Measurements from ENCODE around the gene OCA2. TPM values are rescaled to one million over a fixed set of nuclear protein-coding genes. Genes with fewer than 3 reads are reported as not detected.

The OCA2 gene
- total and polyA plus RNA-seq, 2 of the 8 experiments (the other 6 are each of a cell fraction or from before 2014, with no cell fraction given), result 0.20 TPM

- no peaks in the 10 kb centered on the region for H3K23me2 ChIP-seq (ENCODE audit: low read depth, low read length)
- no peaks in the 10 kb centered on the region for H3K36me3 ChIP-seq (ENCODE audit: control insufficient read depth in 2 of 4, insufficient read depth in 4 of 4, low read length in 3 of 4)
- no peaks in the 10 kb centered on the region; a peak in 1 of 4 replicates for H3K9me3 ChIP-seq (ENCODE audit: insufficient read depth in 2 of 2, low read depth in 1 of 2, low read length in 1 of 2)
- H3K9ac ChIP-seq (replicated peaks in 1 of 4; ENCODE audit: extremely low read depth in 1 of 4, low read depth in 3 of 4, low read length in 3 of 4), result no peak overlapping the region
- H2BK12ac ChIP-seq (ENCODE audit: low read depth, low read length), result no peak overlapping the region
- H4K91ac ChIP-seq (replicated peaks; ENCODE audit: insufficient read length, low read length), result no peak overlapping the region
- H3K4ac ChIP-seq (replicated peaks; ENCODE audit: insufficient read length, low read depth, low read length), result no peak overlapping the region
- no peaks in the 10 kb centered on the region for H3K27me3 ChIP-seq (replicated peaks in 1 of 4; ENCODE audit: control insufficient read depth in 3 of 4, extremely low read depth in 1 of 4, insufficient read depth in 3 of 4, low read length in 3 of 4)
- H4K8ac ChIP-seq (ENCODE audit: extremely low read depth, insufficient read depth, low read length), result no peak overlapping the region
- no peak overlapping the region for H3K4me3 ChIP-seq (ENCODE audit: extremely low read depth in 1 of 4, insufficient read depth in 2 of 4, low read depth in 3 of 4, low read length in 4 of 4)
- H3K79me1 ChIP-seq (ENCODE audit: low read depth, low read length), result no peaks in the 10 kb centered on the region
- POLR2A ChIA-PET (ENCODE audit: partially characterized antibody), result no interaction called here
- no peaks in the 10 kb centered on the region for H4K20me1 ChIP-seq (replicated peaks in 1 of 2; ENCODE audit: control insufficient read depth in 1 of 2, insufficient read depth in 2 of 2, low read length in 2 of 2)
- no peak overlapping the region for H2AFZ ChIP-seq (ENCODE audit: low read length)
- no peak overlapping the region for H3K14ac ChIP-seq (ENCODE audit: insufficient read length)
- no peaks in the 10 kb centered on the region for H3K4me1 ChIP-seq (replicated peaks in 1 of 4; ENCODE audit: control insufficient read depth in 3 of 4, insufficient read depth in 4 of 4, low read length in 3 of 4)
- FAIRE-seq (no peak), DNase-seq (ENCODE audit: low read depth in 1 of 2, low spot score in 2 of 2) (no peak)
- no peak overlapping the region for H3K27ac ChIP-seq (ENCODE audit: low read depth, low read length)
- H3K23ac ChIP-seq (ENCODE audit: insufficient read length), result no peak overlapping the region
- 89% methylated on average over 13 of the region's 13 CpGs; no CpG with 5 or more reads in 1 of the 2 experiments for WGBS, 2 experiments (ENCODE audit: extremely low coverage in 1 of 2, insufficient coverage in 1 of 2, insufficient read length in 1 of 2, insufficient replicate concordance in 2 of 2, low coverage in 1 of 2, low lambda C conversion rate in 2 of 2, missing lambda C conversion rate in 1 of 2)
- no peak overlapping the region for H3K18ac ChIP-seq (ENCODE audit: extremely low read depth, low read length)
- no peak overlapping the region for H4K5ac ChIP-seq (ENCODE audit: insufficient read length, low read depth, low read length)
- H3K56ac ChIP-seq (replicated peaks; ENCODE audit: insufficient read length, low read depth, low read length), result no peak overlapping the region
- H2BK15ac ChIP-seq (ENCODE audit: low read length), result no peak overlapping the region
- no peak overlapping the region for H3K4me2 ChIP-seq (ENCODE audit: insufficient read depth in 1 of 2, low read depth in 2 of 2, low read length in 2 of 2)
- H2BK20ac ChIP-seq (ENCODE audit: low read length), result no peak overlapping the region
- no peak overlapping the region for H2AK5ac ChIP-seq (ENCODE audit: low read depth, low read length)
- H2BK5ac ChIP-seq (ENCODE audit: low read depth, low read length), result no peak overlapping the region
- TF ChIP-seq YY1 (IDR thresholded peaks at IDR 0.05; ENCODE audit: low read depth, low read length) (no peak), PHF8 (conservative IDR thresholded peaks at IDR 0.05; ENCODE audit: low read depth, low read length) (no peak)
- no peak overlapping the region for H2BK120ac ChIP-seq (replicated peaks; ENCODE audit: low read depth, low read length)
- no peaks in the 10 kb centered on the region for H3K79me2 ChIP-seq (ENCODE audit: control insufficient read depth in 1 of 2, insufficient read depth in 2 of 2, low read length in 2 of 2)
- CTCF ChIA-PET (ENCODE audit: partially characterized antibody), result no interaction called here
Observed at GRCh38 chr15:27951191-27951890, 147.8 kb downstream of the OCA2 start.

All from H1 (cell line).